AG09319 (cell line): ENCODE measurements around the gene HS6ST3.

Experiments
- DNase-seq: peaks from one replicate; pipeline ENCODE4 v3.0.0-alpha.2; 2010; ENCODE audit warnings: low read depth; ENCODE audit errors: extremely low read depth
- TF ChIP-seq, protein P1 (sequence below): IDR thresholded peaks from 2 replicates; pipeline ENCODE4 v1.5.1; 2011; ENCODE audit warnings: low read depth, mild to moderate bottlenecking, inconsistent platforms, low read length, moderate library complexity

The HS6ST3 gene

DNA sequence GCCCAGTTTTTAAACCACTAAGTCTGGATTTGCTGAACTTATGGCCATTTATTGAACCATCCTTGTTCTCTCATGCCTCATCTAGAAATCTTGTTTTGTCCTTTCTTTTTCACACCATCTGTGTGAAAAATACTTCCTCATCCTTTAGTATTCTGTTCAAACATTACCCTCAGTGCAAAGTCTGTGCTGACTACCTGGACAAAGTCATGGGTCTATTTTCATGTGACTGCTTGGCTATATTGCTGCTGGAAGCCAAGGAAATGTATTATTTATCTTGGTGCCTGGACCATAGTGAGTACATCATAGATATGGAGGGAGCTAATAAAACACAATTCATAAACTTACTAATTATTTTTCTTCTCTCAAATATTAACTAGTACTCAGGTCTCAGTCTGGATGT lies 591.9 kb downstream of the HS6ST3 start:
- no peak for DNase-seq
- TF ChIP-seq, protein P1, sequence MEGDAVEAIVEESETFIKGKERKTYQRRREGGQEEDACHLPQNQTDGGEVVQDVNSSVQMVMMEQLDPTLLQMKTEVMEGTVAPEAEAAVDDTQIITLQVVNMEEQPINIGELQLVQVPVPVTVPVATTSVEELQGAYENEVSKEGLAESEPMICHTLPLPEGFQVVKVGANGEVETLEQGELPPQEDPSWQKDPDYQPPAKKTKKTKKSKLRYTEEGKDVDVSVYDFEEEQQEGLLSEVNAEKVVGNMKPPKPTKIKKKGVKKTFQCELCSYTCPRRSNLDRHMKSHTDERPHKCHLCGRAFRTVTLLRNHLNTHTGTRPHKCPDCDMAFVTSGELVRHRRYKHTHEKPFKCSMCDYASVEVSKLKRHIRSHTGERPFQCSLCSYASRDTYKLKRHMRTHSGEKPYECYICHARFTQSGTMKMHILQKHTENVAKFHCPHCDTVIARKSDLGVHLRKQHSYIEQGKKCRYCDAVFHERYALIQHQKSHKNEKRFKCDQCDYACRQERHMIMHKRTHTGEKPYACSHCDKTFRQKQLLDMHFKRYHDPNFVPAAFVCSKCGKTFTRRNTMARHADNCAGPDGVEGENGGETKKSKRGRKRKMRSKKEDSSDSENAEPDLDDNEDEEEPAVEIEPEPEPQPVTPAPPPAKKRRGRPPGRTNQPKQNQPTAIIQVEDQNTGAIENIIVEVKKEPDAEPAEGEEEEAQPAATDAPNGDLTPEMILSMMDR, result no peak

DNA sequence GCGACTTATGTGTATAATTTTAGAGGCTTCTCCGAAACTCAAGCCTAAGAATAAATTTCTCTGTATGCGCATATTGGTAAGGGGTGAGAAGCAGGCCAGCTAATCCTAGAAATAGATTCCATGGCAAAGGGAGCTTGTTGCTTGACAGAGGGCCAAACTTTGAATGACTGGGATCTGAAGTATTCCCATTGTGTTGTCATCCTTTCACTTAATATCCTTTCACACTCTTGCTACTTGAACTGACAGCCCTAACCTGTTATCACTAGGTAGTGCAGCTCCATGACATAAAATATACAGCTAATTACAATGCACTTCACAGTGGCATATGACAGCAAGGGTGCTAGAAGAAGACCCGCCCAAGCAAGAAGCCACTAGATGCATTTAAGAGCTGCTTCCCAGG lies 594.6 kb downstream of the HS6ST3 start:
- DNase-seq, result no peak
- TF ChIP-seq, protein P1, result no peak

DNA sequence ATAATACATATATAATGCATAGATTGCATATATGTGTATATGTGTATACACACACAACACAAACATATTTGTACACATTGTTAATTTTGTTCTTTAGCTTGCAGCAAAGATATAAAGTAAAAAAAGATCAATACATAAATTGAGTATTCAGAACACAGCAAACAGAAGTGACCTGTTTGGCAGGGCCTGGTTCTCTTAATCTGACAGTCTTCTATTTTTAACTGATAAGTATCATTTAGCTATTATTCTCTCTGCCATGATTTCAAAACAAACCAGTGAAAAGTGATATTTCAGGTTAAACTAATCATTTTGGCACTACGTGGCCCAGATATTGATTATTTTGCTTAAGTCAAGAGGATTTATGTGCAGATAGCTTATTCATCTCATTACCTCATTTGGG lies 595.0 kb downstream of the HS6ST3 start:
- TF ChIP-seq, protein P1, result no peak
- no peak for DNase-seq

DNA sequence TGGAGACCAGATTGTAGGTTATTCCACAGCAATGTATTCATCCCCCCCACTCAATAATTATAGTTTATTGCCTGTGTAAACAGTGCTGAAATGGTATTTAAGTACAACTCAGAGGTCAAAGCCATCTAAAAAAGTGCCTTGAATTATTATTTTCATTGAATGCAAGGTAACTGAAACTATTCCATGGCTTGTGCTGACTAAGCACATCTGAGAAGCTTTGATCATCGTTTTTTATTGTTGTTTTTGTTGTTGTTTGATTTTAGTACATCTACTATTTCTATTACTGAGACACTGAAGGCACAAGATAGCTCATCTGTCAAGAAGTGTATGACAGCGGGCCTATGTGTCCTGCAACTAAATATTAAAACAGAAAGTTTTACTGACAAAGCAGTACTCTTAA lies 596.4 kb downstream of the HS6ST3 start:
- DNase-seq, result no peak
- TF ChIP-seq, protein P1, result no peak

DNA sequence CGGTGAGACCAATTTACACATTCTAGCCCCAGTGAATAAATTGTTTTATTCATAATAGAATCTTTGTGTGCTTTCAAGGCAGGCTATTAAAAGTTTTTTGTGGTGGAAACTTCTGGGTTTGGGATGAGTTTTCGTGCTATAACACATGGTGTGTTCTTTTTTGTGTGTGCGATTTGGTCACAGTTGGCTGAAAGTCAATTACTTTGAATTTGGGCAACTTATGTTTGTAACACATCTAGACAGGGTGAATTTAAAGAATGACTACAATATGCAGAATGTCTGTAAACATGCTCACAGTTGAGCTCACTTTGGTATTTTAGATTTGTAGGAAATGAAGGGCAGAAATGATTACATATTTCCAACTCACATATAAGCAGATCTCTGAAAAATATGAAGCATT lies 597.3 kb downstream of the HS6ST3 start:
- TF ChIP-seq, protein P1, result no peak
- no peak for DNase-seq

DNA sequence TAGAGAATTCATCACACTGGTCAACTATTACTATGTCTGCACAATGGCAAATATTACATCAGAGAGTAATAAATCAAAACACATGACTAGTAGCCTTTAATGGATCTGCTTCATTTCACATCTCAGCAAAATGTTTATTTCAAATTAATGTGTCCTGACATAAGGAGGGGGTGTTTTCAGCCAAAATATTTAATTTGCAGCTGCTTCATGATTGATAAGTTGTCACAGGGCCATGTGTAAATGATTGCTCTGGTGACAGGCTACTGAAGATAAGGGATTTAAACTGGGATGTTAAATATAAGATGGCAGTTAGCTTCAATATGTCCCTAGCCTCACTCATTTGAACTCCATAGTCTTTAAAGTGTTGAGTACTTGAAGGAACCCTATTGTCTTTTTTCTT lies 601.1 kb downstream of the HS6ST3 start:
- DNase-seq, result no peak
- TF ChIP-seq, protein P1, result no peak

DNA sequence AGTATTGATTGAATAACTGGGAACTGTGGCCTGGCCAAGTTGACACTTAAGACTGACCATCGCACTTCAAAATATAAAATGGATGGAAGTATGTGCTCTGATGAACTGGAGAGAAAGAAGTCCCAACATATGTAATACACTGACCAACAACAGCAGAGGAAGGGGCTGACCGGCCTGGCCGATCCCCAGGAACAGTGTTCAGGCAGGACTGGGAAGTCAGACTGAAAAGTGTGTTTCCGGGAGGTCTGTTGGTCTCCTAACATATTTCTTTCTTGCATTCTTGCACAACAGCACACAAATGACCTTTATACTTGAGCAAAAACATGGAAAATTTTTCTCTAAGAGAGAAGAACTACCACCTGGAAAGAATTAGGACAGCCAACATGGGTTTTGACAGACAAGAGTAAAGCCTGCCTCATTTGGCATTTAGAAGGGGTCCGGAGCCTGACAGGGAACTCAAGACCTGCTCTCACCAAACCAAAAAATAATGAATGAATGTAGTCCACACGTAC lies 606.5 kb downstream of the HS6ST3 start:
- no peak for DNase-seq
- TF ChIP-seq, protein P1, result no peak
